Measurements from ENCODE around the gene NT5C. TPM values are rescaled to one million over a fixed set of nuclear protein-coding genes. Genes with fewer than 3 reads are reported as not detected.

Gene NT5C
- total RNA-seq, 6 experiments from 2014 or later, result 10.5 to 35.1 (median 12.6) TPM

- TF ChIP-seq CTCF (IDR thresholded peaks at IDR 0.05) (no peak), POLR2A (IDR thresholded peaks at IDR 0.05) (no peak)
- peak overlapping the region in 2 of 3 donors; percentile 18 to 43 for H3K27ac ChIP-seq
- WGBS (ENCODE audit: insufficient coverage, low coverage, low lambda C conversion rate, missing lambda C conversion rate), result no CpG with 5 or more reads among the region's 4 CpGs
- no peaks in the 10 kb centered on the region for H3K36me3 ChIP-seq
- DNase-seq (no peak), ATAC-seq (no peak)
- H3K4me3 ChIP-seq, result no peak overlapping the region
- H3K9me3 ChIP-seq, result no peaks in the 10 kb centered on the region
- intact Hi-C loops (cut with DNase I), result no loop called here
- no peaks in the 10 kb centered on the region for H3K27me3 ChIP-seq
- peaks cover 0 to 3% (median 0%) of the 10 kb centered on the region in 4 donors for H3K4me1 ChIP-seq
Measured at GRCh38 chr17:75124819-75125162, 6.8 kb downstream of the NT5C start.

- Histone ChIP-seq H3K36me3 (no peaks in the 10 kb centered on the region), H3K27ac (peak overlapping the region in 2 of 3 donors; percentile 18 to 43), H3K27me3 (no peaks in the 10 kb centered on the region), H3K4me3 (no peak overlapping the region), H3K9me3 (no peaks in the 10 kb centered on the region), H3K4me1 (peaks cover 0 to 3% (median 0%) of the 10 kb centered on the region in 4 donors)
- TF ChIP-seq POLR2A (IDR thresholded peaks at IDR 0.05) (no peak), CTCF (IDR thresholded peaks at IDR 0.05) (no peak)
- intact Hi-C loops (cut with DNase I), result no loop called here
- ATAC-seq (peak; percentile 70 to 95 (median 75)), DNase-seq (peak in 2 of 3 donors; percentile 71 to 80)
- 79% methylated on average over 2 of the region's 19 CpGs for WGBS (ENCODE audit: insufficient coverage, low coverage, low lambda C conversion rate, missing lambda C conversion rate)
Measured at GRCh38 chr17:75124041-75124818, 7.3 kb downstream of the NT5C start.

GRCh38 chr17:75118307-75118706 lies 13.2 kb downstream of the NT5C start:
- Histone ChIP-seq H3K4me3 (no peak overlapping the region), H3K4me1 (peaks cover 0 to 16% (median 2%) of the 10 kb centered on the region in 4 donors), H3K27me3 (no peaks in the 10 kb centered on the region), H3K36me3 (no peaks in the 10 kb centered on the region), H3K27ac (no peak overlapping the region), H3K9me3 (no peaks in the 10 kb centered on the region)
- DNase-seq, result no peak
- no peak for ATAC-seq
- TF ChIP-seq POLR2A (IDR thresholded peaks at IDR 0.05) (no peak), CTCF (IDR thresholded peaks at IDR 0.05) (no peak)
- intact Hi-C loops (cut with DNase I), result loop anchor here (10.0 kb wide), 2 partner anchors 54 to 86 kb away; partner anchors contain the start of gene NUP85 (in 1 of the 2)
- no CpG with 5 or more reads among the region's 14 CpGs for WGBS (ENCODE audit: insufficient coverage, low coverage, low lambda C conversion rate, missing lambda C conversion rate)

GRCh38 chr17:75116737-75117136 lies 14.8 kb downstream of the NT5C start:
- intact Hi-C loops (cut with DNase I), result loop anchor here (10.0 kb wide), 2 partner anchors 52 to 88 kb away; partner anchors contain the start of gene NUP85 (in 1 of the 2)
- ATAC-seq, result no peak
- H3K27ac ChIP-seq, result no peak overlapping the region

More at GRCh38 chr17:75116737-75117136, 14.8 kb downstream of the NT5C start:
- DNase-seq, result no peak
- TF ChIP-seq POLR2A (IDR thresholded peaks at IDR 0.05) (no peak), CTCF (IDR thresholded peaks at IDR 0.05) (no peak)
- no peaks in the 10 kb centered on the region for H3K9me3 ChIP-seq
- H3K4me3 ChIP-seq, result no peak overlapping the region
- H3K4me1 ChIP-seq, result peaks cover 0 to 16% (median 2%) of the 10 kb centered on the region in 4 donors
- 41% methylated on average over 4 of the region's 9 CpGs for WGBS (ENCODE audit: insufficient coverage, low coverage, low lambda C conversion rate, missing lambda C conversion rate)
- H3K36me3 ChIP-seq, result no peaks in the 10 kb centered on the region
- H3K27me3 ChIP-seq, result no peaks in the 10 kb centered on the region

Data from right lobe of liver (tissue), 6 donors.